Stimulated activated CD4-positive, alpha-beta T cell treated with anti-CD3 and anti-CD28 coated beads, Interleukin-12 subunit alpha, Interleukin-12 subunit beta, amount 100 ng/mL, for 4 hours (primary cell): ENCODE results near the gene STUB1.

Source experiments
- DNase-seq: peaks from one replicate; pipeline ENCODE4 v3.0.0-alpha.2; 2020

Gene STUB1

DNA sequence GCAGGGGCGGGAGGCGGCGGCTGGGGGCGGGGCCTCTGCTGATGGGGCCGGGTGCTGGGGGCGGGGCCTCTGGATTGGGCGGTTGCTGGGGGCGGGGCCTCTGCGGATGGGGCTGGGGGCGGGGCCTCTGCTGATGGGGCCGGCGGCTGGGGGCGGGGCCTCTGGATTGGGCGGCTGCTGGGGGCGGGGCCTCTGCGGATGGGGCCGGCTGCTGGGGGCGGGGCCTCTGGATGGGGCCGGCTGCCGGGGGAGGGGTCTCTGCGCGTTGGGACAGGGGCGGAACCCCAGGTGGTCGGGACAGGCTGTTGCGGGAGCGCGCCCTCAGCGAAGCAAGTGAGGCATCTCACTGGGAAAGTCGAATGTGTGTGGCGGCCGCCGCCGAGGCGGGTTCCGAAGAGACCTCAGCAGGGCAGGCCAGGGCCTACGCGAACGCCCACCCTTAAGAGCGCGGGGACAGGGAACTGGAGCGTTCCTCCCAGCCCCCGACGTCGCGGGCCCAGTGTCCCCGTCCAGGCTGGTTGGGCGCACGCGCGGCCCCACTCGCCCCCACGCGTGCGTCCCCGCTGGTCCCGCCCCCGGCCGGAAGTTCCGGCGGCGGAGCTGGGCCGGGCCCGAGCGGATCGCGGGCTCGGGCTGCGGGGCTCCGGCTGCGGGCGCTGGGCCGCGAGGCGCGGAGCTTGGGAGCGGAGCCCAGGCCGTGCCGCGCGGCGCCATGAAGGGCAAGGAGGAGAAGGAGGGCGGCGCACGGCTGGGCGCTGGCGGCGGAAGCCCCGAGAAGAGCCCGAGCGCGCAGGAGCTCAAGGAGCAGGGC, at the start of gene STUB1:
Gene STUB1 (plus strand): TSS at position 597 of the 811 bp plus-strand sequence. CDS start 116 bp downstream, at position 713.
- DNase-seq = peak; percentile 90

DNA sequence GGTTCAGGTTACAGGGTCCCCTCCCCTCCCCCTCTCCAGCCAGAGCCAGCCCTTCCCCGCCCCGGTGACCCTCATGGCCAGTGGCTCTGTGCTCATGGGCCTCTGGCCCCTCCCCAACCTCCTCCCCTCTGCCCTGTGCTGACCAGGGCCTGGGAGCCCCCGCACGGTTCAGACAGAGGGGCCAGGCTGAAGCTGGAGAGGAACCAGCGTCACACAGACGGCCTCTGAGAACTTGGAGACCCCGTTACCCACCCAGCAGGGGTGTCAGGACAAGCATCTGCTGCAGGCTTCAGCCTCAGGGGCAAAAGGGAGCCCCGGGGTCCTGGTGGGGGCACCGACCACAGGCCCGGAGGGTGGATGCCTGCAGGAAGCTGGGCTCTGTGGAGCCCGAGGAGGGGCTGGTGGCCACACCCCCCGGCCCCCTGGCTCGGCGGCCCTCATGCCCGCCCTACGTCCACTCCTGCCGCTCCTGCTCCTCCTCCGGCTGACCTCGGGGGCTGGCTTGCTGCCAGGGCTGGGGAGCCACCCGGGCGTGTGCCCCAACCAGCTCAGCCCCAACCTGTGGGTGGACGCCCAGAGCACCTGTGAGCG, 49.3 kb upstream of the STUB1 start, which contains the start of gene WFIKKN1:
Gene WFIKKN1 (plus strand): TSS at position 171 of the 591 bp plus-strand sequence. CDS start 269 bp downstream, at position 440.
- DNase-seq = no peak

DNA sequence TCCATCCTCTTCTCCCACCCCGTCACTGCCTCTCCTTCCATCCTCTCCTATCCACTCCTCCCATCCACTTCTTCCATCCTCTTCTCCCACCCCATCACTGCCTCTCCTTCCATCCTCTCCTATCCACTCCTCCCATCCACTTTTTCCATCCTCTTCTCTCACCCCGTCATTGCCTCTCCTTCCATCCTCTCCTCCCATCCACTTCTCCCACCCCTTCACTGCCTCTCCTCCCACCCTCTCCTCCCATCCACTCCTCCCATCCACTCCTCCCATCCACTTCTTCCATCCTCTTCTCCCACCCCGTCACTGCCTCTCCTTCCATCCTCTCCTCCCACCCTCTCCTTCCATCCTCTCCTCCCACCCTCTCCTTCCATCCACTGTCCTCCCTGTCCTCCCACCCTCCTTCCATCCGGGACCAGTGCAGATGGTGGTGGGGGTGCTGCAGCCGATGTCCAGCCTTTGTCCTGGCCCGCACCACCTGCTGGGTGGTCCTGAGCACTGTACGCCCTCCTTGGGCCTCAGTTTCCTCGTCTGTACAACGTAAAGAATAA, 48.3 kb upstream of the STUB1 start:
- no peak for DNase-seq

DNA sequence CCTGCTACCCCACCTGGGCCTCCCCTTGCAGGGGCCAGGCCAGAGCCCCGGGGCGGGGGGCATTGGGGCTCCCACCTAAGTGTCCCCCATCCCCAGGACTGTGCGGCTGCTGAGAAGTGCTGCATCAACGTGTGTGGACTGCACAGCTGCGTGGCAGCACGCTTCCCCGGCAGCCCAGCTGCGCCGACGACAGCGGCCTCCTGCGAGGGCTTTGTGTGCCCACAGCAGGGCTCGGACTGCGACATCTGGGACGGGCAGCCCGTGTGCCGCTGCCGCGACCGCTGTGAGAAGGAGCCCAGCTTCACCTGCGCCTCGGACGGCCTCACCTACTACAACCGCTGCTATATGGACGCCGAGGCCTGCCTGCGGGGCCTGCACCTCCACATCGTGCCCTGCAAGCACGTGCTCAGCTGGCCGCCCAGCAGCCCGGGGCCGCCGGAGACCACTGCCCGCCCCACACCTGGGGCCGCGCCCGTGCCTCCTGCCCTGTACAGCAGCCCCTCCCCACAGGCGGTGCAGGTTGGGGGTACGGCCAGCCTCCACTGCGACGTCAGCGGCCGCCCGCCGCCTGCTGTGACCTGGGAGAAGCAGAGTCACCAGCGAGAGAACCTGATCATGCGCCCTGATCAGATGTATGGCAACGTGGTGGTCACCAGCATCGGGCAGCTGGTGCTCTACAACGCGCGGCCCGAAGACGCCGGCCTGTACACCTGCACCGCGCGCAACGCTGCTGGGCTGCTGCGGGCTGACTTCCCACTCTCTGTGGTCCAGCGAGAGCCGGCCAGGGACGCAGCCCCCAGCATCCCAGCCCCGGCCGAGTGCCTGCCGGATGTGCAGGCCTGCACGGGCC, 47.5 kb upstream of the STUB1 start:
- no peak for DNase-seq

DNA sequence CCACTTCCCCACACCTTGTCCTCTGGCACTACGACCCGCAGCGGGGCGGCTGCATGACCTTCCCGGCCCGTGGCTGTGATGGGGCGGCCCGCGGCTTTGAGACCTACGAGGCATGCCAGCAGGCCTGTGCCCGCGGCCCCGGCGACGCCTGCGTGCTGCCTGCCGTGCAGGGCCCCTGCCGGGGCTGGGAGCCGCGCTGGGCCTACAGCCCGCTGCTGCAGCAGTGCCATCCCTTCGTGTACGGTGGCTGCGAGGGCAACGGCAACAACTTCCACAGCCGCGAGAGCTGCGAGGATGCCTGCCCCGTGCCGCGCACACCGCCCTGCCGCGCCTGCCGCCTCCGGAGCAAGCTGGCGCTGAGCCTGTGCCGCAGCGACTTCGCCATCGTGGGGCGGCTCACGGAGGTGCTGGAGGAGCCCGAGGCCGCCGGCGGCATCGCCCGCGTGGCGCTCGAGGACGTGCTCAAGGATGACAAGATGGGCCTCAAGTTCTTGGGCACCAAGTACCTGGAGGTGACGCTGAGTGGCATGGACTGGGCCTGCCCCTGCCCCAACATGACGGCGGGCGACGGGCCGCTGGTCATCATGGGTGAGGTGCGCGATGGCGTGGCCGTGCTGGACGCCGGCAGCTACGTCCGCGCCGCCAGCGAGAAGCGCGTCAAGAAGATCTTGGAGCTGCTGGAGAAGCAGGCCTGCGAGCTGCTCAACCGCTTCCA, 46.7 kb upstream of the STUB1 start:
- no peak for DNase-seq

- DNase-seq = no peak
These were observed 46.0 kb upstream of the STUB1 start for GRCh38 chr16:634051-634670.

DNA sequence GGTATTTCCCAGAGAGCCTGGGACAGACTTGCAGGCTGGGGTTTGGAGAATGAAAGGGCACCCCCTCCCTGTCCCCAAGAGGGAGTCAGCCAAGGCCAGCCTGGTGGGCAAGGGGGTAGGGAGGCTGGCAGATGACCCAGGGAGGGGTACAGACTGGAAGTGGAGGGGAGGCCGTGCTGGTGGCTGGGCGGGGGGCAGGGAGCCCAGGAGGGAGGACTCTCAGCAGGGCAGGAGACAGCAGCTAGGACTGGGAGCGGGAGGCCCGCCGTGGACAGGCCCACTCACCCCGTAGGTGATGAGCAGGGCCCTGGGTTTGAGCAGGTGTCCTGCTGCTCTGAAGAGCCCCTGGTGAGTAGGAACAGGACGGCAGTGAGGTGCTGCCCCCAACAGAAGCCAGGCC, 45.2 kb upstream of the STUB1 start:
- no peak for DNase-seq

GRCh38 chr16:635573-636205, 44.5 kb upstream of the STUB1 start:
- DNase-seq = no peak

DNA sequence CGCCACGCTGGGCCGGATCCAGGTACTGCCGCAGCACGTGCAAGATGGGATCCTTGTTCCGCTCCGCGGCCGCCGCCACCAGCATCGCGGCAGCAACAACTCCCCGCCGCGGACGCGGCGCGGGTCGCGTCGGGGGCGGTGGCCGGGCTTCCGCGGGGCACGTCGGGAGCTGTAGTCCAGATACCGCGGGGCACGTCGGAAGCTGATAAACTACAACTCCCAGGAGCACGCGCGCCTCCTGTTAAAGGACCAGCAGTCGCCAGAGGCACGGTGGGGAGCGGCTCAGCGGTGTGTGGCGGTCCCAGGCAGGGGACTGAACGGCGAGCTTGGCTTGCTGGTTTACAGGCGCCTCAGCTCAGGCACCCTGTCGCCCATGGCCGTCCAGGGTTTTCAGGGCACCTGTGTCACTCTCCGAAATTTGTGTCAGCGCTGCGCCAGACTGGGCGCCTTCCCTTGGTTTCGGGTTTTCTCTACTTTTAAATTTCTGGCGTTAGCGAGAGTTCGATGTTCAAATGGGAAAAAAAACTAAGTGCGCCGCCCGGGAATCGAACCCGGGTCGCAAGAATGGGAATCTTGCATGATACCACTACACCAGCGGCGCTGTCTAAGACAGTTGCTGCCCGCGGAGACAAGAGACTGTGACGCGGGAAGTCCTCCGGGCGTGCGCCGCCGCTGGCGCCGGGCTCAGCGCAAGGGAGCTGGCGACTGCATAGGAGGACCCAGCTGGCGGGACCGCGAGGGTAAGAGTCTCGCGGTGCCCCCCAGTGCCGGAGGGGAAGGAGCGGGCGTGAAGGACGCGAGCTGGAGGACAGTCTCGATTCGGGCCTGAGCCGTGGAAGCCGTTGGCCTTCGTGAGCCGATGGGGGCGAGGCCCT, 43.8 kb upstream of the STUB1 start, which contains the start of gene METTL26:
Gene METTL26 (minus strand): TSS at position 100 of the 875 bp plus-strand sequence. CDS start 15 bp downstream, at position 85.
- peak; percentile 91 for DNase-seq

GRCh38 chr16:637081-638018, 42.9 kb upstream of the STUB1 start:
- peak; percentile 92 for DNase-seq

DNA sequence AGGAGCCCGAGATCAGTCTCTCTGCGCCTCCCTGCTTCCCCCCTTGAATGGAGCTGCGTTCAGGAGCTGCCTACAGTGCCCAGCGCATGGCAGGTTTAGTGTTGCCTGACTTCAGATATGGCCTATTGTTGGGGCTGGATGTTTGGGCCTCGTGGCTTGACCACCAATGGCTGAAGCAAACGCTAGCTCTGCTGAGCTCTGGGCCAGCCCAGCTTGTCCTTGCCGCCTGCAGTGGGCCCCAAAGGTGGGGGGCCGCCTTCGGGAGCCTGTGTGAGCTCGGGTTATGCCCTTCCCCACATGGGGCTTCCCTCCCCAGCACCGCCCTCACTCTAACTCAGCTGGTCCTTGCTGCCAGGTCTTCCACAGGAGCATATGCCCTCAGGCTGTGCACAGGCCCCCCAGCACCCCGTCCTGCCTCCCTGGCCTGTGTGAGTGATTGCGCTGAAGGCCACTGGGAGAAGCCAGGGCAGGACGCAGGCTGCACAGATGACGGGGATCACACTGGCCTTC, 42.1 kb upstream of the STUB1 start:
- DNase-seq = no peak

DNA sequence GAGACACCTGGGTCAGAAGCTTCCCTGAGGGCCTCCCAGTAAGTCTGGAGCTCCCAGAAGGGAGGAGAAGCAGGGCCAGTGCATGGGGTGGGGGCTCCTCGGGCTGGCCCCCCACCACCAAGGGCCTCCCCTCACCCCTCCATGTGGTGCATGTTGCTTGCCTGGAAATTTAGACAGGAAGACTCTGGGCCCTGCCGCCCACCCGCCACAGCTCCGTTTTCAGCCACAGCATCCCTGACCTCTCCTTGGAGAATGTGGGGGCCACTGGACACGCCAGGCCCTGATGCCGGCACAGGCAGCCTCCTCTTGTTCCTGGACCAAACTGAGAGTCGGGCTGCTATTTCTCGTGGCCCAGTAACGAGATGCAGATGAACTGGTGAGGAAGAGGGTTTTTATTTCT, 41.4 kb upstream of the STUB1 start:
- DNase-seq = no peak

GRCh38 chr16:640614-641013, 39.6 kb upstream of the STUB1 start:
- DNase-seq = no peak

DNA sequence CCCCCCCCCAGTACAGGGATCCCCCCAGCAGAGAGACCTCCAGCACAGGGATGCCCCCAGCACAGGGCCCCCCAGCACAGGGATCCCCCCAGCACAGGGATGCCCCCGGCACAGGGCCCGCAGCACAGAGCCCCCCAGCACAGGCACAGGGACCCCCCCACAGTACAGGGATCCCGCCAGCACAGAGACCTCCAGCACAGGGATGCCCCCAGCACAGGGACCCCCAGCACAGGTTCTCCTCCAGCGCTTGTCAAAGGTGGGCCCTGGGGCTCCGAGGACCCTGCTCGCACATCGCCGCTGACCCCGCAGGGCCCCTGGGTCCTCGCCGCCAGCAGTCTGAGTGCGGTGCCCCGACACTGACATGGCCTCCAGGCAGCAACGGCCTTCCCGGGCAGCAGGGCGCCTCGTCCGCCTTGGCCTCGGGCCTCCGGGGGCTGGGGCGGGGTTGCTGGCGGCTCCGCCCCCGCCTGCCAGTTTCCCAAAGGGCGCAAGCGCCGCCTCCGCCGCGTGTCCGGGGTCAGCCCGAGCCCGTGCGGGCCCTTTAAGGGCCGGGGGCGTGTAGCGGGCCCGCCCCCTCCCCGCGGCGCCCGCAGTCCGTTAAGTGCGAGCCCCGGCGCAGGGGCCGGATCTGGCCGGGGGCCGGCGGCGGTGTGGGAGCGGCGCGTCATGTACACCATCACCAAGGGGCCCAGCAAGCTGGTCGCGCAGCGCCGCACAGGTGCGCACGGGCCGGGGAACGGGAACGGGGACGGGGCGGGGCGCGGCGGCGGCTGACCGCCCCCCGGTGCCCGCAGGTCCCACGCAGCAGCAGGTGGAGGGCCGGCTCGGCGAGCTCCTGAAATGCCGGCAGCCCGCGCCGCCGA, 38.7 kb upstream of the STUB1 start, which contains the start of gene MCRIP2:
Gene MCRIP2 (plus strand): TSS at position 503 of the 863 bp plus-strand sequence. CDS start 164 bp downstream, at position 667.
- peak; percentile 78 for DNase-seq

DNA sequence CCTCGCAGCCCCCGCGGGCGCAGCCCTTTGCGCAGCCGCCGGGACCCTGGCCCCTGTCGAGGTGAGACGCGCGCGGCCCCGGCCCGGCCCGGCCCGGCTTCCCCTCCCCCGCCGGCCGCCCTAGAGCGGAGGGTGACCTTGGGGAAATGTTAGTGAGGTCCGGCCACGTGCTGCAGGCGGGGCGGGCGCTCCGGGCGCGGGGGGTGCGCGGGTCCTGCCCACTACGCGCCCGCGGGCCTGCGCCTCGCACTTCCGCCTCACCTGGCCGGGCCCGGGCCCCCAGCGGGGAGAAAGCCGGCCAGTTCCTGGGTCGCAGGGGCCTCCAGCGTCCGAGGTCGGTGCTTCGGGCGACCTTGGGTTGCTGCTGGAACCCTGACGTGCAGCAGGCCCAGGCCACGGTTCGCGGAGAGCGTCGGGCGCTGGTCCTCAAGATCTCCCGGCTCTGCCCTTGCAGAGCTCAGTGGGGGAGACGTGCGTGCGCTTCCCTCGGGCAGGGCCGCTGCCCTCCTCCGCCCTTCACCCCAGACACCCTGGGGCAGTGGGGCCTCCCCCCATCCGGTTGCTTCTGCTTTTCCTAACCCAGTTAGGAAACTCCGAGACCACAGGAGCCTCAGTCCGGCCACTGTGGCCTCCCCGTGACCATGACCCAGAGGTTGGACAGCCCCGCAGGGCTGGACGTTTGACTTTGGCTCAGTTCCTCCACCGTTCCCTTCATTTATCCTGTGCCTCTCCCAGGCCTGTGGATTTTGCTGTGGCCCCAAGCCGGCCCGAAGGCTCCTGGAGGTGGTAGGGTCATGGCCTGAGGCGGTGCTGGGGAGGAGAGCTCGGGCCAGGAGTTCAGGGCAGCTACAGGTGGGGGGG, 37.8 kb upstream of the STUB1 start:
- peak; percentile 46 for DNase-seq

DNA sequence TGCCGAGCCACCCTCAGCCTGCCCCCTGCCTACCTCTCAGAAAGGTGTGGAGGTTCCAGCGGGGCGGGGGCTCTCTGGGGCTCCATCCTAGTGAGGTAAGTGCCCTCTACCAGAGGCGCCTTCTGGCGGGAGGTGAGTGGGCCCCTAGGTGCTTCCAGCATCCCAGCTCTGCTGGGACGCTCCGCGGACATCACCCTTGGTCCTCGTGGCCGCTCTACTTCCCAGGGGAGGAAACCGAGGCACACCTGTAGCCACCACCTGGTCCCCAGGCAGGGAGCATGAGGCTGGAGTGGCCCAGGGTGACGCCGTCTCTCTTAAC, 37.2 kb upstream of the STUB1 start:
- DNase-seq = no peak

DNA sequence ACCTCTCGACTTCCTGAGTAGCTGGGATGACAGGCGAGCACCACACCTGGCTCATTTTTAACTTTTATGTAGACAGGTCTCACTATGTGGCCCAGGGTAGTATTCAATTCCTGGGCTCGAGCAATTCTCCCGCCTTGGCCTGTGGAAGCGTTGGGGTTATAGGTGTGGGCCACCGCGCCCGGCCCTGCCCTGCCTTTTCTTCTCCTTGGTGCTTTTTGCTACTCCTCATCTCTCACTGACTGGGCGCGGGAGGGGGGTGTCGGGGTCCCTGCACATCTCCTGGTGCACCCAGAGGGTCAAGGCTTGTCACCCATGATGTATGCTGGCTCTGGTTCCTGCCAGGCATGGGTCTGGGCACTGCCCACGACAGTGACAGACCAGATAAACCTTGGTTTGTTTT, 35.7 kb upstream of the STUB1 start:
- DNase-seq = no peak
